Prostate gland (tissue), 2 donors: ENCODE measurements around the gene TPM2. TPM values are rescaled to one million over a fixed set of nuclear protein-coding genes. Genes with fewer than 3 reads are reported as not detected.

Source experiments
- DNase-seq: peaks from one replicate; pipeline ENCODE4 v3.0.0-alpha.2; 2019; ENCODE audit warnings: low spot score
- H3K27ac ChIP-seq, 2 donors: fragments of 200-600 bp; sonication (generic); 2 replicates each; pipeline ENCODE4 v1.5.1; 2017 to 2019
- H3K27me3 ChIP-seq: fragments of 200-600 bp; sonication (generic); replicated peaks from 2 replicates; pipeline ENCODE4 v1.5.1; 2019; ENCODE audit not compliant: insufficient read depth
- H3K36me3 ChIP-seq, 2 donors: fragments of 200-600 bp; sonication (generic); 1 replicate in 1 of 2; 2 replicates in 1 of 2; pipeline versions ENCODE4 v1.5.1 to v1.8.1; 2017 to 2019
- H3K4me1 ChIP-seq: fragments of 200-600 bp; sonication (generic); replicated peaks from 2 replicates; pipeline ENCODE4 v1.5.1; 2019
- H3K4me3 ChIP-seq, 2 donors: fragments of 200-600 bp; sonication (generic); 2 replicates each; pipeline ENCODE4 v1.5.1; 2017 to 2019
- H3K9me3 ChIP-seq: fragments of 200-600 bp; sonication (generic); 2 replicates; pipeline ENCODE4 v1.5.1; 2017
- CTCF ChIP-seq, 4 experiments: fragments of 200-600 bp in 2 of 4; fragments of 450-650 bp in 2 of 4; sonication (generic) in 2 of 4; IDR thresholded peaks; 1 replicate in 3 of 4; 2 replicates in 1 of 4; pipeline ENCODE4 v1.5.1; 2016 to 2019; ENCODE audit warnings: antibody characterized with exemption in 4 of 4, mild to moderate bottlenecking in 2 of 4, moderate library complexity in 2 of 4
- POLR2A ChIP-seq: fragments of 450-650 bp; IDR thresholded peaks from one replicate; pipeline ENCODE4 v1.6.1; 2016; ENCODE audit warnings: antibody characterized with exemption, mild to moderate bottlenecking
- POLR2AphosphoS5 ChIP-seq: sonication (generic); formaldehyde crosslinking; IDR thresholded peaks from one replicate; pipeline ENCODE4 v1.6.1; 2017; ENCODE audit warnings: antibody characterized with exemption
- WGBS: methylation state at CpG from one replicate; pipeline ENCODE4 v1.1.5; 2018; 5-methylcytosine and 5-hydroxymethylcytosine counted together
- intact Hi-C: fragments of 100-400 bp; cut with DNase I; formaldehyde crosslinking; loops from one replicate; pipeline ENCODE4 v1.14.2; 2022
- total RNA-seq, 2 donors: library from RNA; depleted of rRNA; stranded (reverse); fragments of >200 nt; gene quantifications; one replicate each; pipeline ENCODE4 v1.1.0, GENCODE V29; 2016

TPM2 gene
- total RNA-seq, 2 donors from 2014 or later, result 1,037 to 1,042 TPM

- TF ChIP-seq POLR2AphosphoS5 (peak; percentile 44), CTCF (IDR thresholded peaks at IDR 0.05) (peak; percentile 24 to 78 (median 62)), POLR2A (no peak)
- Histone ChIP-seq H3K4me1 (peaks cover 4% of the 10 kb centered on the region), H3K36me3 (peaks cover 18 to 29% of the 10 kb centered on the region in 2 donors), H3K27ac (no peak overlapping the region), H3K27me3 (no peaks in the 10 kb centered on the region), H3K9me3 (no peaks in the 10 kb centered on the region), H3K4me3 (no peak overlapping the region)
- intact Hi-C loops, result loop anchor here (10.0 kb wide), 1 partner anchor 621 kb away; the partner anchor contains the start of gene ATOSB
- 40% methylated on average over 5 of the region's 5 CpGs for WGBS
- peak; percentile 62 for DNase-seq
Observed at GRCh38 chr9:35736201-35736633, 46.5 kb upstream of the TPM2 start.

- Histone ChIP-seq H3K4me3 (no peak overlapping the region), H3K27ac (peak overlapping the region in 1 of 2 donors; percentile 88), H3K4me1 (peaks cover 17% of the 10 kb centered on the region), H3K36me3 (peaks cover 17 to 18% of the 10 kb centered on the region in 2 donors), H3K9me3 (no peaks in the 10 kb centered on the region), H3K27me3 (no peaks in the 10 kb centered on the region)
- TF ChIP-seq POLR2A, result no peak
- TF ChIP-seq POLR2AphosphoS5, result no peak
- TF ChIP-seq CTCF (IDR thresholded peaks at IDR 0.05), result no peak
- DNase-seq, result no peak
- 83% methylated on average over 3 of the region's 3 CpGs for WGBS
- intact Hi-C loops, result loop anchor here (5.0 to 10.0 kb wide), 2 partner anchors 77 to 619 kb away; partner anchors contain the start of genes ATOSB, CCDC107 and RMRP
Observed at GRCh38 chr9:35734096-35734495, 44.4 kb upstream of the TPM2 start.

DNA sequence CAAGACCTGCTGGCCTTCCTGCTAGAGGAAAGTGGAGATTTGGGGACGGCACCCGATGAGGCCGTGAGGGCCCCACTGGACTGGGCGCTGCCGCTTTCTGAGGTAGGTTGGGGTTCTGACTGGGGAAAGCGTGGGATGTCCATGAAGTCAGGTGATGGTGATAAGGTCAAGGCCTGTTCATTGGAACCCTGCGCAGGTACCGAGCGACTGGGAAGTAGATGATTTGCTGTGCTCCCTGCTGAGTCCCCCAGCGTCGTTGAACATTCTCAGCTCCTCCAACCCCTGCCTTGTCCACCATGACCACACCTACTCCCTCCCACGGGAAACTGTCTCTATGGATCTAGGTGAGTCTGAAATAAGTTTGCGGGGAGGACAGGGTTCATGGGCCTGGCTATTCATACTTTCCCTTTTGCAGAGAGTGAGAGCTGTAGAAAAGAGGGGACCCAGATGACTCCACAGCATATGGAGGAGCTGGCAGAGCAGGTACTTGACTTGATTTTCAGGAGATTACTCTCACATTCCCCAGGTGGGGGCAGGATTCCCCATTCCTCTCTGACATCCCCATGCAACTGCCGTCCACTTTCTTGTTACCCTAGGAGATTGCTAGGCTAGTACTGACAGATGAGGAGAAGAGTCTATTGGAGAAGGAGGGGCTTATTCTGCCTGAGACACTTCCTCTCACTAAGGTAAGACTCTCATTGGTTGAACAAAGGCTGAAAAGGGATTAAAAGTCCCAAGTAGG lies 43.2 kb upstream of the TPM2 start:
- H3K36me3 ChIP-seq, result peaks cover 9 to 17% of the 10 kb centered on the region in 2 donors
- intact Hi-C loops, result loop anchor here (5.0 to 10.0 kb wide), 2 partner anchors 76 to 618 kb away; partner anchors contain the start of genes ATOSB, CCDC107 and RMRP
- TF ChIP-seq POLR2A, result no peak
- peak; percentile 6 for TF ChIP-seq POLR2AphosphoS5
- TF ChIP-seq CTCF (IDR thresholded peaks at IDR 0.05), result no peak
- no peaks in the 10 kb centered on the region for H3K9me3 ChIP-seq
- 0% methylated on average over 14 of the region's 14 CpGs for WGBS
- DNase-seq, result peak; percentile 15
- H3K27me3 ChIP-seq, result no peaks in the 10 kb centered on the region
- H3K27ac ChIP-seq, result peak overlapping the region; percentile 88 to 96
- peaks cover 22% of the 10 kb centered on the region for H3K4me1 ChIP-seq
- H3K4me3 ChIP-seq, result peak overlapping the region; percentile 65 to 91

GRCh38 chr9:35732185-35732799 lies 42.6 kb upstream of the TPM2 start, which contains the start of the genes CREB3 and TLN1:
Gene CREB3, plus strand, starts transcription at chr9:35732666. Its CDS starts 107 bp downstream, at chr9:35732773.
Gene TLN1, minus strand, starts transcription at chr9:35732195. Its CDS starts 6,501 bp downstream, at chr9:35725694.
- Histone ChIP-seq H3K36me3 (peaks cover 4 to 16% of the 10 kb centered on the region in 2 donors), H3K4me1 (peaks cover 27% of the 10 kb centered on the region), H3K27ac (peak within 1 kb of the TSS; percentile 88 to 96), H3K9me3 (no peaks in the 10 kb centered on the region), H3K27me3 (no peaks in the 10 kb centered on the region), H3K4me3 (peak within 1 kb of the TSS; percentile 65 to 91)
- intact Hi-C loops, result loop anchor here (5.0 to 10.0 kb wide), 2 partner anchors 75 to 617 kb away; partner anchors contain the start of genes ATOSB, CCDC107 and RMRP
- peak; percentile 98 for DNase-seq
- WGBS, result 1% methylated on average over 49 of the region's 49 CpGs
- peak in 1 of 4 experiments; percentile 26 for TF ChIP-seq CTCF (IDR thresholded peaks at IDR 0.05)
- TF ChIP-seq POLR2A, result peak; percentile 78
- peak; percentile 99 for TF ChIP-seq POLR2AphosphoS5
